ENCODE data around the gene JMJD1C.
A peak's percentile ranks its signal among the peaks of the same experiment; 100 is the strongest.
"Not testable (repeated sequence)": the region's sequence is repeated elsewhere in the genome, so short reads cannot be mapped to it uniquely, and the experiment has no call there.

JMJD1C gene, protein sequence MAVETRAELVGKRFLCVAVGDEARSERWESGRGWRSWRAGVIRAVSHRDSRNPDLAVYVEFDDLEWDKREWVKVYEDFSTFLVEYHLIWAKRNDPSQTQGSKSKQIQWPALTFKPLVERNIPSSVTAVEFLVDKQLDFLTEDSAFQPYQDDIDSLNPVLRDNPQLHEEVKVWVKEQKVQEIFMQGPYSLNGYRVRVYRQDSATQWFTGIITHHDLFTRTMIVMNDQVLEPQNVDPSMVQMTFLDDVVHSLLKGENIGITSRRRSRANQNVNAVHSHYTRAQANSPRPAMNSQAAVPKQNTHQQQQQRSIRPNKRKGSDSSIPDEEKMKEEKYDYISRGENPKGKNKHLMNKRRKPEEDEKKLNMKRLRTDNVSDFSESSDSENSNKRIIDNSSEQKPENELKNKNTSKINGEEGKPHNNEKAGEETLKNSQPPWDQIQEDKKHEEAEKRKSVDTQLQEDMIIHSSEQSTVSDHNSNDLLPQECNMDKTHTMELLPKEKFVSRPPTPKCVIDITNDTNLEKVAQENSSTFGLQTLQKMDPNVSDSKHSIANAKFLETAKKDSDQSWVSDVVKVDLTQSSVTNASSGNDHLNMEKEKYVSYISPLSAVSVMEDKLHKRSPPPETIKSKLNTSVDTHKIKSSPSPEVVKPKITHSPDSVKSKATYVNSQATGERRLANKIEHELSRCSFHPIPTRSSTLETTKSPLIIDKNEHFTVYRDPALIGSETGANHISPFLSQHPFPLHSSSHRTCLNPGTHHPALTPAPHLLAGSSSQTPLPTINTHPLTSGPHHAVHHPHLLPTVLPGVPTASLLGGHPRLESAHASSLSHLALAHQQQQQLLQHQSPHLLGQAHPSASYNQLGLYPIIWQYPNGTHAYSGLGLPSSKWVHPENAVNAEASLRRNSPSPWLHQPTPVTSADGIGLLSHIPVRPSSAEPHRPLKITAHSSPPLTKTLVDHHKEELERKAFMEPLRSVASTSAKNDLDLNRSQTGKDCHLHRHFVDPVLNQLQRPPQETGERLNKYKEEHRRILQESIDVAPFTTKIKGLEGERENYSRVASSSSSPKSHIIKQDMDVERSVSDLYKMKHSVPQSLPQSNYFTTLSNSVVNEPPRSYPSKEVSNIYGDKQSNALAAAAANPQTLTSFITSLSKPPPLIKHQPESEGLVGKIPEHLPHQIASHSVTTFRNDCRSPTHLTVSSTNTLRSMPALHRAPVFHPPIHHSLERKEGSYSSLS (N-terminal part only)

GRCh38 chr10:63465293-63466143 lies at the start of gene JMJD1C:
TSS of gene JMJD1C (minus strand) at chr10:63465977. CDS start at chr10:63465662, 315 bp downstream.
- DNase-seq: peak; percentile 23

GRCh38 chr10:63515002-63515763 lies 49.4 kb upstream of the JMJD1C start:
- DNase-seq: no peak

DNA sequence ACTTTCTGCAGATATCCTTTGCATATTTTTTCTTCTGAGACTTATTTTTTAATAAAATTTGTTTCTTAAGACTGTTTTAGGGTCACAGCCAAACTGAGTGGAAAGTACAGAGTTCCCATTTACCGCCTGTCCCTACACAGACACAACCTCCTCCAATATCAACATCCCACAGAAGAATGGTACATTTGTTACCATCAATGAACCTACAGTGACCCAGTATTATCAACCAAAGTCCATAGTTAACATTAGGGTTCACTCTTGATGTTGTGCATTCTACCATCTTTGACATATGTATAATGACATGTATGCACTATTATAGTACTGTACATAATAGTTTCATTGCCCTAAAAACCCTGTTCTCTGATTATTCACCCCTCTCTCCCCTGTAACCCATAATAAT lies 40.8 kb upstream of the JMJD1C start:
- no peak for DNase-seq

DNA sequence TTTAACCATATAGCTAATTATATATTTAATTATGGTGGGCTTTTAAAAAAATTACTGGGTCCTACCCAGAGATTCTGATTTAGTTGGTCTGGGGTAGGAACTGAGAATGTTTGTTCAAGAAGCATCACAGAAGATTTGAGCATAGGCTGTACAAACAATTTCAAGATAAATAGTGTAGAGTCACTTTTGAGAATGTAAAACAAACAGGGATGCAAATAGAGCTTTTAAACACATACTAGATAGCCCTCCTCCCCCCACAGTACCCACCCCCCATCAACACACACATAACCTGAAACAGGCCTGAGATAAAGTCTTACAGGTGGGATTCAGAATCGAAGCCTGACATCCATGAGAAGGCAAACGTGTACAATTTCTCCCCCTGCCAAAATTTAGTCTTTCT lies 39.8 kb upstream of the JMJD1C start:
- DNase-seq: no peak

- DNase-seq: no peak
These were observed 38.5 kb upstream of the JMJD1C start for GRCh38 chr10:63504145-63504881.

DNA sequence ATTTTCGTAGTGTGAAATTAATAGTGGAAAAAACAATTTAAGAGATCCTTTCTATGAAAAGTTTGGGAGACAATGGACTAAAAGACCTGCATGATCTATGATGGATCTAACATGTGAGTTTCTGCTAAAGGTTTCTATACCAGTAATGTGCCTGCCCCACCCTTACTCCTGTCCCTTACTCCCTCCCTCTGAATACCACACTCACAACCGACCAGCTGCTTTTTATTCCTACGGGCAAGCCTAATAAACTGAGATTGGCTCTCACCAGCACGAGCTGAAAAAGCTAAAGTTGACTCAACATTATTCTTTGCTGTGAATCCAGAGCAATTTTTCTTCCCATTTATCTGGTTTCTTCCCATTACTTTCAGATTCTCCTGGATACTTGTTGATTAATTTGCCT lies 37.6 kb upstream of the JMJD1C start:
- no peak for DNase-seq

DNA sequence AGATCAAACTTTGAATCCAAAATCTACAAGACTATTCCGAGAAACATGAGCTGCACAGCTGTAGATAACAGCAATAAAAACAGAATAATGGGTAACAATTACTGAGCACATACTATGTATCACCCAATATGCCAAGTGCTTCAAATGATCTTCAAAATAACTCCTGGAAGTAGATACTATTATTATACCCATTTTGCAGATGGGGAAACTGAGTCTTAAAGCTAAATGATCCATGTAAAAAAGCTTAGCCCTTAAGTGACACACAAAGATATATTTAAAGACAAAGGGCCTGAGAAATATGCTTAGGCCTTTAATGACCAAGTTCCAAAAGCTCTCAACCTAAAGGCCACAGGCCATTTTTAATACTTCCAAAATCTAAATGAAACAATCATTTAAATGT lies 37.1 kb upstream of the JMJD1C start:
- no peak for DNase-seq

- DNase-seq: no peak
These were observed 36.2 kb upstream of the JMJD1C start for GRCh38 chr10:63501954-63502353.

GRCh38 chr10:63500551-63500950 lies 34.8 kb upstream of the JMJD1C start:
- not testable (repeated sequence) for DNase-seq

DNA sequence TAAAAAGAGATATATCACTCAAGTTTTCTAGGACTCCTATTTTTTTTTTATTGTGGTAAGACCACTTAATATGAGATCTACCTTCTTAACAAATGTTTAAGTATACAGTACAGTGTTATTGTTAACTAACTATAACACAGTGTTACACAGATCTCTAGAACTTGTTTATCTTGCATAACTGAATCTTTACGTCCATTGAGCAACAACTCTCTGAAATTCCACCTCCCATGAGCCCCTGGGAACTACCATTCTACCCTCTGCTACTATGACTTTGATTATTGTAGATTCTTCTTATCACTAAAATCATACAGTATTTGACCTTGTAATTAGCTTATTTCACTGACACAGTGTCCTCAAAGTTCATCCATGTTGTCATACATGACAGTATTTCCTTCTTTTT lies 32.9 kb upstream of the JMJD1C start:
- DNase-seq: no peak

DNA sequence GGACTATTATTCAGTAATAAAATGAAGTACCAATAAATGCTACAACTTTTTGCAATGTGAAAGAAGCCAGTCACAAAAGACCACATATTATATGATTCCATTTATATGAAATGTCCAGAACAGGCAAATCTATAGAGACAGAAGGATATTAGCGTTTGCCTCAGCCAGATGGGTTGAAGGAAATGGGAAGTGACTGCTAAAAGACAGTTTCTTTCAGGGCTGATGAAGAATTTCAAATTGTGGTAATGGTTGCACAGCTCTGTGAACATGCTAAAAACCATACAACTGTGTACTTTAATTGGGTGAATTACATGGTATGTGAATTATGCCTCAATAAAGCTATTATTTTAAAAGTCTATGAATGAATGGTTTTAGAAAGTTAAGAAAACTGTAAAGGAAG lies 31.5 kb upstream of the JMJD1C start:
- DNase-seq: no peak

DNA sequence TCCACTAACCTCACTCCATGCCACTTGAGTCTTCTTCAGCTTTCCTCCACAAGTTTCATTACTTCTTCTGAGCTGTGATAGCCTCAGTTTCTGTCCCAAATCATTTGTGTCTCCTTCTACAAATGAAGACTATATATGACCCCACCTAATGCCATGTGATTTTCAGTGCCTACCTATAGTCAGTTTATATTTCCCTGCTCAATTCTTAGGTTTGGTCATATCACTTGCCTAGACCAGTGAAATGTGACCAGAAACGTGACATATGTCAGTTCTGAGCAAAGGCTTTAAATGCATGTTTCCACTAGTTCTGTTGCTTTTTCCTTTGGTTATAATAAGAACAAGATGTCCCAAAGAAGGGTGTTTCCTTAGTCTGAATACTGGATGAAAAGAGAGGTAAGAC lies 30.8 kb upstream of the JMJD1C start:
- DNase-seq: no peak

- no peak for DNase-seq
These were observed 29.2 kb upstream of the JMJD1C start for GRCh38 chr10:63494951-63495350.

- no peak for DNase-seq
These were observed 27.2 kb upstream of the JMJD1C start for GRCh38 chr10:63493004-63493403.

DNA sequence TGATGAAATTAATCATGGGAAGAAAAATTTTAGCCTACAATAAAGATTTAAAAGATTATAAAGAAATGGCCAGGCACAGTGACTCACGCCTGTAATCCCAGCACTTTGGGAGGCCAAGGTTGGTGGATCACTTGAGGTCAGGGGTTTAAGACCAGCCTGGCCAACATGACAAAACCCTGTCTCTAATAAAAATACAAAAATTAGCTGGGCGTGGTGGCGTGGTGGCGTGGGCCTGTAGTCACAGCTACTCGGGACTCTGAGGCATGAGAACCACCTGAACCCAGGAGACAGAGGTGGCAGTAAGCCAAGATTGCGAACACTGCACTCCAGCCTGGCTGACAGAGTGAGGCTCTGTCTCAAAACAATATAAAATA lies 26.5 kb upstream of the JMJD1C start:
- DNase-seq: not testable (repeated sequence)

GRCh38 chr10:63491588-63492316 lies 26.0 kb upstream of the JMJD1C start:
- DNase-seq: no peak

- no peak for DNase-seq
These were observed 24.1 kb upstream of the JMJD1C start for GRCh38 chr10:63489838-63490237.

- no peak for DNase-seq
These were observed 22.2 kb upstream of the JMJD1C start for GRCh38 chr10:63487990-63488389.

GRCh38 chr10:63483983-63484382 lies 18.2 kb upstream of the JMJD1C start:
- DNase-seq: no peak

DNA sequence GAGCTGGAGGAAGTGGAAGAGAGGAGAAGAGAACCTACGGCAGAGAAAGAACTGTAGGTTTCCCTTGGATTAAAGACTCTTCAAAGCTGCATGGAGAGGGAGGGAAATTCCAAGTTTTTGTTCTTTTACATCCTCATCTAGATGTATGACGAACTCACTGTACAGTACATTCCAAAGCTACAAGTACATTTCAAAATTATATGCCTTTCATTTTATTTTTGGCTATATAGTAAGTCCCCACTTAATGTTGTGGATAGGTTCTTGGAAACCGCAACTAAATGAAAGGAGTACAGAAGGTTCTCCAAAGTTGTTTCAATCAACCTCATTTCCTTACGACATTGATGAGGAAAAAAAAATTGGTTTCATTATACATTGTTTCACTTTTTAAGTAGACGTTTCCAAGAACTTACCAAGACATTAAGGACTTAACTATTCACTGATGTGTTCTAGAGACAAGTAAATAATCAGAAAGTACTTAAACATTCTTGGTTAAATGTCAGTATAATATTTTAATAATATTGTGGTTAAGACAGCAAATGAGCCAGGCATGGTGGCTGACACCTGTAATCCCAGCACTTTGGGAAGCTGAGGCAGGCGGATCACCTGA lies 16.1 kb upstream of the JMJD1C start:
- no peak for DNase-seq
